ENCODE results near the gene USP40. TPM values are rescaled to one million over a fixed set of nuclear protein-coding genes. Genes with fewer than 3 reads are reported as not detected.

The USP40 gene
- total and polyA plus RNA-seq, 10 of the 15 experiments (the other 5 are each of a cell fraction or from before 2014, with no cell fraction given), result 3.4 to 20.8 (median 15.2) TPM

GRCh38 chr2:233525791-233526190 lies 40.8 kb downstream of the USP40 start:
- H2AFZ ChIP-seq (ENCODE audit: control insufficient read depth, low read depth, low read length), result no peak overlapping the region
- POLR2A ChIA-PET, result no interaction called here
- H3K4me3 ChIP-seq, result no peak overlapping the region
- intact Hi-C loops (cut with micrococcal nuclease; ENCODE audit: unreplicated experiment) (no loop called here), in situ Hi-C loops (cut with MboI) (no loop called here)
- no peak overlapping the region for H3K9ac ChIP-seq (ENCODE audit: control insufficient read depth, insufficient read depth, low read length)
- FAIRE-seq, result no peak
- no peak for ATAC-seq
- no peaks in the 10 kb centered on the region for H3K9me3 ChIP-seq (replicated peaks; ENCODE audit: control insufficient read depth, insufficient read depth, low read length)
- SMC1A ChIA-PET (ENCODE audit: uncharacterized antibody, unreplicated experiment), result interaction anchor here (0.5 to 1.8 kb wide), 3 partner anchors 8 to 28 kb away, joined by 3 to 6 read pairs (median 3); no protein-coding TSS in a partner anchor
- no peaks in the 10 kb centered on the region; a peak in 2 of 4 replicates for H3K36me3 ChIP-seq (ENCODE audit: control insufficient read depth in 2 of 2, insufficient read depth in 2 of 2, low read length in 1 of 2)
- BruUV-seq (replicated peaks), result no TSS peak
- DNase-seq (ENCODE audit: low read depth, low spot score), result no peak
- TF ChIP-seq TCF3 (IDR thresholded peaks at IDR 0.05; ENCODE audit: borderline replicate concordance, insufficient read depth, low read depth, low read length), result no peak
- no peak overlapping the region for H3K27ac ChIP-seq (ENCODE audit: control insufficient read depth, insufficient read depth)
- H4K20me1 ChIP-seq (ENCODE audit: control insufficient read depth, insufficient read depth), result no peaks in the 10 kb centered on the region
- RAD21 ChIA-PET (ENCODE audit: unreplicated experiment), result no interaction called here
- no peaks in the 10 kb centered on the region for H3K27me3 ChIP-seq (replicated peaks in 1 of 2; ENCODE audit: control insufficient read depth in 2 of 2, insufficient read depth in 2 of 2, low read length in 1 of 2)
- no peak overlapping the region for H3K4me2 ChIP-seq (ENCODE audit: control insufficient read depth, insufficient read depth)
- H3K79me2 ChIP-seq (ENCODE audit: control insufficient read depth, insufficient read depth, low read length), result no peaks in the 10 kb centered on the region
- CTCF ChIA-PET, result interaction anchor here (0.8 kb wide), 1 partner anchor 13 kb away, joined by 3 read pairs; no protein-coding TSS in a partner anchor
- peaks cover 8% of the 10 kb centered on the region for H3K4me1 ChIP-seq (ENCODE audit: control insufficient read depth, insufficient read depth, low read length)

- H3K9me3 ChIP-seq (replicated peaks; ENCODE audit: control insufficient read depth, insufficient read depth, low read length), result no peaks in the 10 kb centered on the region
- no peaks in the 10 kb centered on the region for H3K27me3 ChIP-seq (replicated peaks in 1 of 2; ENCODE audit: control insufficient read depth in 2 of 2, insufficient read depth in 2 of 2, low read length in 1 of 2)
- H2AFZ ChIP-seq (ENCODE audit: control insufficient read depth, low read depth, low read length), result no peak overlapping the region; the same call in 1 of the 2 replicates
- peaks cover 24% of the 10 kb centered on the region for H3K4me1 ChIP-seq (ENCODE audit: control insufficient read depth, insufficient read depth, low read length)
- H3K79me2 ChIP-seq (ENCODE audit: control insufficient read depth, insufficient read depth, low read length), result no peaks in the 10 kb centered on the region
- no peak overlapping the region for H3K4me3 ChIP-seq
- no peak for DNase-seq (ENCODE audit: low read depth, low spot score)
- ChIA-PET SMC1A (ENCODE audit: uncharacterized antibody, unreplicated experiment) (interaction anchor here (1.0 to 1.3 kb wide), 3 partner anchors 17 to 118 kb away, joined by 3 to 6 read pairs (median 3); no protein-coding TSS in a partner anchor), RAD21 (ENCODE audit: unreplicated experiment) (interaction anchor here (1.0 to 1.8 kb wide), 2 partner anchors 47 to 162 kb away, joined by 4 to 5 read pairs; no protein-coding TSS in a partner anchor), POLR2A (no interaction called here), CTCF (interaction anchor here (1.7 kb wide), 1 partner anchor 22 kb away, joined by 4 read pairs; no protein-coding TSS in a partner anchor)
- intact Hi-C loops (cut with micrococcal nuclease; ENCODE audit: unreplicated experiment), result no loop called here
- WGBS (ENCODE audit: insufficient coverage, insufficient replicate concordance, low lambda C conversion rate, missing lambda C conversion rate), result 0% methylated on average over 3 of the region's 3 CpGs
- in situ Hi-C loops (cut with MboI), result no loop called here
- H3K9ac ChIP-seq (ENCODE audit: control insufficient read depth, insufficient read depth, low read length), result peak overlapping the region; percentile 49
- H3K4me2 ChIP-seq (ENCODE audit: control insufficient read depth, insufficient read depth), result peak overlapping the region; percentile 76
- H4K20me1 ChIP-seq (ENCODE audit: control insufficient read depth, insufficient read depth), result no peaks in the 10 kb centered on the region
- BruUV-seq (replicated peaks), result no TSS peak
- FAIRE-seq, result peak; percentile 41
- H3K36me3 ChIP-seq (ENCODE audit: control insufficient read depth in 2 of 2, insufficient read depth in 2 of 2, low read length in 1 of 2), result no peaks in the 10 kb centered on the region; a peak in 1 of 4 replicates
- peak overlapping the region; percentile 83 for H3K27ac ChIP-seq (ENCODE audit: control insufficient read depth, insufficient read depth)
- peak; percentile 99 for ATAC-seq
- TF ChIP-seq FOS (IDR thresholded peaks at IDR 0.05; ENCODE audit: borderline replicate concordance, extremely low read depth, insufficient read length) (no peak), MEF2A (IDR thresholded peaks at IDR 0.05; ENCODE audit: insufficient read depth, low read depth, low read length) (peak; percentile 36), E4F1 (IDR thresholded peaks at IDR 0.05; ENCODE audit: borderline replicate concordance, partially characterized antibody) (no peak), RAD21 (IDR thresholded peaks at IDR 0.05; ENCODE audit: insufficient read depth, low read depth, low read length) (no peak), YBX1 (IDR thresholded peaks at IDR 0.05) (no peak), BCL11A (IDR thresholded peaks at IDR 0.05; ENCODE audit: low read depth, low read length) (peak; percentile 55; the same call in 1 of the 2 replicates), BRCA1 (IDR thresholded peaks at IDR 0.05; ENCODE audit: low read depth, low read length) (no peak), TCF3 (IDR thresholded peaks at IDR 0.05; ENCODE audit: borderline replicate concordance, insufficient read depth, low read depth, low read length) (0 out of 2 replicates have a peak, but pooled peaks have one; percentile 58), CREB1 (IDR thresholded peaks at IDR 0.05; ENCODE audit: low read depth) (0 out of 2 replicates have a peak, but pooled peaks have one; percentile 10), STAT1 (conservative IDR thresholded peaks at IDR 0.05) (no peak), SP1 (IDR thresholded peaks at IDR 0.05; ENCODE audit: low read depth, low read length) (no peak)
Measured at GRCh38 chr2:233519787-233520611, 46.6 kb downstream of the USP40 start.

Measured in GM12878 (cell line).